H1 (cell line): Measurements from ENCODE around the gene PHACTR1. TPM values are rescaled to one million over a fixed set of nuclear protein-coding genes. Genes with fewer than 3 reads are reported as not detected.
A peak's percentile ranks its signal among the peaks of the same experiment; 100 is the strongest.

Experiments used
- CTCF ChIA-PET: fragments of 300-600 bp; sonication (Branson Sonifier 250); formaldehyde crosslinking; loops from one replicate; lab custom pipeline; 2021; ENCODE audit not compliant: partially characterized antibody; lab: Charles Lee
- POLR2A ChIA-PET: fragments of 300-600 bp; sonication (Branson Sonifier 250); formaldehyde crosslinking; loops from one replicate; lab custom pipeline; 2021; ENCODE audit warnings: inconsistent platforms; ENCODE audit not compliant: partially characterized antibody; lab: Charles Lee
- DNase-seq, 2 experiments: peaks; one replicate each; pipeline versions ENCODE4 v3.0.0 to v3.0.0-alpha.2; 2010 to 2022; ENCODE audit warnings: low spot score in 2 of 2, low read depth in 1 of 2, mixed read lengths in 1 of 2
- FAIRE-seq: peaks from 2 replicates; lab custom pipeline; 2011; peaks lifted over from hg19 to GRCh38; lab: Jason Lieb, UNC
- H2AFZ ChIP-seq: 2 replicates; pipeline ENCODE4 v1.8.1; 2012; ENCODE audit warnings: low read length, inconsistent platforms
- H2AK5ac ChIP-seq: 2 replicates; pipeline ENCODE4 v1.6.1; 2013; ENCODE audit warnings: low read depth, low read length
- H2BK120ac ChIP-seq: replicated peaks from 2 replicates; pipeline ENCODE3; 2013; ENCODE audit warnings: low read depth, low read length, inconsistent platforms
- H2BK12ac ChIP-seq: 2 replicates; pipeline ENCODE4 v1.6.1; 2013; ENCODE audit warnings: low read depth, low read length
- H2BK15ac ChIP-seq: 2 replicates; pipeline ENCODE4 v1.6.1; 2013; ENCODE audit warnings: low read length
- H2BK20ac ChIP-seq: 2 replicates; pipeline ENCODE4 v1.6.1; 2013; ENCODE audit warnings: low read length
- H2BK5ac ChIP-seq: 2 replicates; pipeline ENCODE4 v1.6.1; 2013; ENCODE audit warnings: low read depth, low read length
- H3K14ac ChIP-seq: 2 replicates; pipeline ENCODE4 v1.6.1; 2013; ENCODE audit warnings: inconsistent platforms; ENCODE audit not compliant: insufficient read length
- H3K18ac ChIP-seq: 2 replicates; pipeline ENCODE4 v1.6.1; 2013; ENCODE audit warnings: low read length; ENCODE audit errors: extremely low read depth
- H3K23ac ChIP-seq: 2 replicates; pipeline ENCODE4 v1.6.1; 2013; ENCODE audit warnings: inconsistent platforms; ENCODE audit not compliant: insufficient read length
- H3K23me2 ChIP-seq: 2 replicates; pipeline ENCODE4 v1.6.1; 2013; ENCODE audit warnings: low read depth, low read length
- H3K27ac ChIP-seq: 2 replicates; pipeline ENCODE4 v1.6.1; 2011; ENCODE audit warnings: low read depth, low read length, inconsistent platforms
- H3K27me3 ChIP-seq, 4 experiments: replicated peaks in 1 of 4; 1 replicate in 1 of 4; 2 replicates in 3 of 4; pipeline versions ENCODE4 v1.6.1 to v1.8.1; 2011 to 2013; ENCODE audit warnings: low read length in 3 of 4, mild to moderate bottlenecking in 3 of 4, inconsistent platforms in 2 of 4, mixed read lengths in 2 of 4, moderate library complexity in 1 of 4; ENCODE audit not compliant: control insufficient read depth in 3 of 4, insufficient read depth in 3 of 4; ENCODE audit errors: extremely low read depth in 1 of 4
- H3K36me3 ChIP-seq, 4 experiments: 2 replicates each; pipeline versions ENCODE4 v1.6.1 to v1.8.1; 2011 to 2013; ENCODE audit warnings: mild to moderate bottlenecking in 4 of 4, low read length in 3 of 4, moderate library complexity in 2 of 4, control low read depth in 1 of 4, inconsistent platforms in 1 of 4; ENCODE audit not compliant: insufficient read depth in 4 of 4, control insufficient read depth in 2 of 4
- H3K4ac ChIP-seq: replicated peaks from 2 replicates; pipeline ENCODE3; 2013; ENCODE audit warnings: low read length, low read depth, mixed read lengths, inconsistent platforms; ENCODE audit not compliant: insufficient read length
- H3K4me1 ChIP-seq, 4 experiments: replicated peaks in 1 of 4; 1 replicate in 1 of 4; 2 replicates in 3 of 4; pipeline versions ENCODE4 v1.6.1 to v1.8.1; 2011 to 2013; ENCODE audit warnings: low read length in 3 of 4, inconsistent platforms in 2 of 4, mixed read lengths in 1 of 4; ENCODE audit not compliant: insufficient read depth in 4 of 4, control insufficient read depth in 3 of 4
- H3K4me2 ChIP-seq, 2 experiments: 2 replicates each; pipeline versions ENCODE4 v1.6.1 to v1.8.1; 2011 to 2013; ENCODE audit warnings: low read depth in 2 of 2, low read length in 2 of 2, control low read depth in 1 of 2, inconsistent platforms in 1 of 2, mild to moderate bottlenecking in 1 of 2; ENCODE audit not compliant: insufficient read depth in 1 of 2
- H3K4me3 ChIP-seq, 4 experiments: fragments of 200-600, 300-600 bp in 1 of 4; sonication (generic), shearing (Covaris generic), sonication (Bioruptor Twin) in 1 of 4; 2 replicates each; pipeline versions ENCODE4 v1.5.1 to v1.8.1; 2011 to 2016; ENCODE audit warnings: low read length in 4 of 4, low read depth in 3 of 4, control low read depth in 2 of 4, inconsistent platforms in 2 of 4, mild to moderate bottlenecking in 2 of 4, mixed read lengths in 1 of 4, moderate library complexity in 1 of 4; ENCODE audit not compliant: insufficient read depth in 2 of 4; ENCODE audit errors: extremely low read depth in 1 of 4
- H3K56ac ChIP-seq: replicated peaks from 2 replicates; pipeline ENCODE3; 2013; ENCODE audit warnings: low read depth, mild to moderate bottlenecking, mixed read lengths, low read length, inconsistent platforms; ENCODE audit not compliant: insufficient read length
- H3K79me1 ChIP-seq: 2 replicates; pipeline ENCODE4 v1.6.1; 2013; ENCODE audit warnings: low read depth, low read length, control low read depth
- H3K79me2 ChIP-seq, 2 experiments: 2 replicates each; pipeline versions ENCODE4 v1.6.1 to v1.8.1; 2012 to 2013; ENCODE audit warnings: low read length in 2 of 2, mild to moderate bottlenecking in 2 of 2, inconsistent platforms in 1 of 2; ENCODE audit not compliant: insufficient read depth in 2 of 2, control insufficient read depth in 1 of 2
- H3K9ac ChIP-seq, 4 experiments: replicated peaks in 1 of 4; 1 replicate in 1 of 4; 2 replicates in 3 of 4; pipeline versions ENCODE4 v1.6.1 to v1.8.1; 2011 to 2013; ENCODE audit warnings: low read depth in 3 of 4, low read length in 3 of 4, control low read depth in 2 of 4, mild to moderate bottlenecking in 2 of 4, moderate library complexity in 2 of 4, inconsistent platforms in 1 of 4; ENCODE audit errors: extremely low read depth in 1 of 4
- H3K9me3 ChIP-seq, 2 experiments: 2 replicates each; pipeline versions ENCODE4 v1.6.1 to v1.8.1; 2012 to 2013; ENCODE audit warnings: mild to moderate bottlenecking in 2 of 2, moderate library complexity in 2 of 2, control low read depth in 1 of 2, inconsistent platforms in 1 of 2, low read depth in 1 of 2, low read length in 1 of 2, mixed read lengths in 1 of 2; ENCODE audit not compliant: insufficient read depth in 2 of 2
- H4K20me1 ChIP-seq, 2 experiments: replicated peaks in 1 of 2; 2 replicates each; pipeline versions ENCODE3 to v1.8.1; 2011 to 2013; ENCODE audit warnings: inconsistent platforms in 2 of 2, low read length in 2 of 2, mild to moderate bottlenecking in 1 of 2; ENCODE audit not compliant: insufficient read depth in 2 of 2, control insufficient read depth in 1 of 2
- H4K5ac ChIP-seq: 2 replicates; pipeline ENCODE4 v1.6.1; 2013; ENCODE audit warnings: low read length, low read depth, mixed read lengths, inconsistent platforms; ENCODE audit not compliant: insufficient read length
- H4K8ac ChIP-seq: 2 replicates; pipeline ENCODE4 v1.8.0; 2013; ENCODE audit warnings: mild to moderate bottlenecking, moderate library complexity, low read length, inconsistent platforms; ENCODE audit not compliant: insufficient read depth; ENCODE audit errors: extremely low read depth
- H4K91ac ChIP-seq: replicated peaks from 2 replicates; pipeline ENCODE3; 2013; ENCODE audit warnings: low read length, mixed read lengths, inconsistent platforms; ENCODE audit not compliant: insufficient read length
- EGR1 ChIP-seq: IDR thresholded peaks from 2 replicates; pipeline ENCODE4 v1.6.1; 2011; ENCODE audit warnings: low read depth, low read length, borderline replicate concordance
- PHF8 ChIP-seq: fragments of 200-600 bp; sonication (generic); conservative IDR thresholded peaks from 2 replicates; pipeline ENCODE4 v1.7.1; 2012; ENCODE audit warnings: low read depth, mild to moderate bottlenecking, inconsistent platforms, low read length, moderate library complexity
- POU5F1 ChIP-seq: IDR thresholded peaks from 2 replicates; pipeline ENCODE4 v1.6.1; 2011; ENCODE audit warnings: low read depth, mild to moderate bottlenecking, low read length, moderate library complexity
- SIX5 ChIP-seq: IDR thresholded peaks from 2 replicates; pipeline ENCODE4 v1.6.1; 2011; ENCODE audit warnings: mild to moderate bottlenecking, low read depth, low read length
- WGBS, 2 experiments: shearing (Covaris generic) in 1 of 2; methylation state at CpG; one replicate each; pipeline versions ENCODE4 v1.1.6 to v1.1.7; 2013 to 2015; ENCODE audit warnings: low lambda C conversion rate in 2 of 2, mixed read lengths in 2 of 2, inconsistent platforms in 1 of 2, low coverage in 1 of 2, missing lambda C conversion rate in 1 of 2; ENCODE audit not compliant: insufficient replicate concordance in 2 of 2, insufficient coverage in 1 of 2, insufficient read length in 1 of 2; ENCODE audit errors: extremely low coverage in 1 of 2, missing lambda C conversion rate in 1 of 2; 5-methylcytosine and 5-hydroxymethylcytosine counted together
- polyA plus RNA-seq, 7 experiments: library from polyadenylated mRNA; depleted of rRNA in 3 of 7; stranded (reverse) in 5 of 7; unstranded in 2 of 7; fragments of >200 nt in 5 of 7; fragments of 200-250 nt in 2 of 7; gene quantifications; 1 replicate in 5 of 7; 2 replicates in 1 of 7; 4 replicates in 1 of 7; pipeline versions ENCODE4 v1.2.1 to v1.2.3, GENCODE V29; 2011 to 2013; ENCODE audit warnings: missing spikeins in 2 of 7, mixed read lengths in 2 of 7
- total RNA-seq: library from RNA; stranded (reverse); fragmentation: NEBNext Ultra II Directional; extraction: Animal tissue kit (Norgen Biotek cat#: 25700); gene quantifications from 2 replicates; pipeline ENCODE4 v1.2.1, GENCODE V29; 2021

PHACTR1 gene
- total and polyA plus RNA-seq, 2 of the 8 experiments (the other 6 are each of a cell fraction or from before 2014, with no cell fraction given) = 3.9 to 17.1 TPM

GRCh38 chr6:12761376-12762115 is 45.0 kb downstream of the PHACTR1 start:
- H3K4me1 ChIP-seq = peaks cover 0 to 4% (median 1%) of the 10 kb centered on the region in 4 experiments; a peak in 4 of 7 replicates
- H3K79me1 ChIP-seq = 0 out of 2 replicates have a peak, but pooled peaks cover 2% of the 10 kb centered on the region
- 81% methylated on average over 9 of the region's 9 CpGs; no CpG with 5 or more reads in 1 of the 2 experiments for WGBS, 2 experiments
- no peak overlapping the region for H3K4ac ChIP-seq
- no peak overlapping the region for H4K5ac ChIP-seq
- peaks cover 0 to 7% of the 10 kb centered on the region in 2 experiments; a peak in 1 of 4 replicates for H3K79me2 ChIP-seq
- TF ChIP-seq POU5F1 (no peak), EGR1 (no peak), PHF8 (no peak), SIX5 (no peak)
- H3K36me3 ChIP-seq = no peaks in the 10 kb centered on the region
- peak overlapping the region in 1 of 4 experiments; percentile 37; a peak in 1 of 7 replicates for H3K9ac ChIP-seq
- H3K9me3 ChIP-seq = no peaks in the 10 kb centered on the region
- no peak overlapping the region for H2BK12ac ChIP-seq
- H4K91ac ChIP-seq = no peak overlapping the region
- no peaks in the 10 kb centered on the region for H3K23me2 ChIP-seq
- H2BK20ac ChIP-seq = no peak overlapping the region
- H2BK5ac ChIP-seq = no peak overlapping the region
- no peak overlapping the region for H2AK5ac ChIP-seq
- peaks cover 0 to 2% (median 0%) of the 10 kb centered on the region in 4 experiments; a peak in 1 of 7 replicates for H3K27me3 ChIP-seq
- CTCF ChIA-PET = interaction anchor here (1.0 kb wide), 1 partner anchor 11 kb away, joined by 3 read pairs; no protein-coding TSS in a partner anchor
- no peak overlapping the region for H3K14ac ChIP-seq
- H3K18ac ChIP-seq = no peak overlapping the region
- no peak overlapping the region for H4K8ac ChIP-seq
- H2BK120ac ChIP-seq = no peak overlapping the region
- no peaks in the 10 kb centered on the region for H4K20me1 ChIP-seq
- POLR2A ChIA-PET = interaction anchor here (0.6 to 1.0 kb wide), 2 partner anchors 18 to 29 kb away, joined by 3 read pairs; no protein-coding TSS in a partner anchor
- H3K27ac ChIP-seq = no peak overlapping the region
- H3K4me3 ChIP-seq = no peak overlapping the region
- DNase-seq (no peak), FAIRE-seq (no peak)
- no peak overlapping the region for H3K4me2 ChIP-seq
- H3K23ac ChIP-seq = no peak overlapping the region
- no peak overlapping the region for H2AFZ ChIP-seq
- H3K56ac ChIP-seq = no peak overlapping the region
- no peak overlapping the region for H2BK15ac ChIP-seq
